ENCODE results near the gene RNU6-9.
A peak's percentile ranks its signal among the peaks of the same experiment; 100 is the strongest.

Gene RNU6-9

DNA sequence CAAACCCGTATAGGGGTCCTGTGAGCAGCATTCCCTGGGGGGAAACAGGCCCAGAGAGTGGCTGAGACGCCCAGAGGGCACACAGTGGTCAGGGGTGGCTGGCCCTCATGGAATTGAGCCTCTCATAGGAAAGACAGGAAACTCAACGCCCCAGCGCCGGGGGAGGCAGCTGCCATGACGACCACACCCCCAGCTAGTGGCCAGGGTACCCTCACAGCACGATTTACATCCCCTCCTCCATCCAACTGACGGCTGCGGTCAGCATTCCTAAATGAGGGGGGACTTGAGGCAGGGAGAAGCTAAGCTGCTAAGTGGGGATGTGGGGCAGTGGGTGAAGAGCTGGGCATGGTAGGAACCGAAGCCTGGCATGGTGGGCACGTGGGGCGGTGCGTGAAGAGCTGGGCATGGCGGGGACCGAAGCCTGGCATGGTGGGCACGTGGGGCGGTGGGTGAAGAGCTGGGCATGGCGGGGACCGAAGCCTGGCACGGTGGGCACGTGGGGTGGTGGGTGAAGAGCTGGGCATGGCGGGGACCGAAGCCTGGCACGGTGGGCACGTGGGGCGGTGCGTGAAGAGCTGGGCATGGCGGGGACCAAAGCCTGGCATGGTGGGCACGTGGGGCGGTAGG is 10.3 kb upstream of the RNU6-9 start:
- Mint-ChIP-seq H3K27ac (no peak overlapping the region), H3K4me3 (no peak overlapping the region), H3K9me3 (no peaks in the 10 kb centered on the region), H3K27me3 (ENCODE audit: low read depth) (no peaks in the 10 kb centered on the region), H3K36me3 (ENCODE audit: low read depth) (peaks cover 39% of the 10 kb centered on the region), H3K4me1 (no peaks in the 10 kb centered on the region)
- TF ChIP-seq, protein P1, sequence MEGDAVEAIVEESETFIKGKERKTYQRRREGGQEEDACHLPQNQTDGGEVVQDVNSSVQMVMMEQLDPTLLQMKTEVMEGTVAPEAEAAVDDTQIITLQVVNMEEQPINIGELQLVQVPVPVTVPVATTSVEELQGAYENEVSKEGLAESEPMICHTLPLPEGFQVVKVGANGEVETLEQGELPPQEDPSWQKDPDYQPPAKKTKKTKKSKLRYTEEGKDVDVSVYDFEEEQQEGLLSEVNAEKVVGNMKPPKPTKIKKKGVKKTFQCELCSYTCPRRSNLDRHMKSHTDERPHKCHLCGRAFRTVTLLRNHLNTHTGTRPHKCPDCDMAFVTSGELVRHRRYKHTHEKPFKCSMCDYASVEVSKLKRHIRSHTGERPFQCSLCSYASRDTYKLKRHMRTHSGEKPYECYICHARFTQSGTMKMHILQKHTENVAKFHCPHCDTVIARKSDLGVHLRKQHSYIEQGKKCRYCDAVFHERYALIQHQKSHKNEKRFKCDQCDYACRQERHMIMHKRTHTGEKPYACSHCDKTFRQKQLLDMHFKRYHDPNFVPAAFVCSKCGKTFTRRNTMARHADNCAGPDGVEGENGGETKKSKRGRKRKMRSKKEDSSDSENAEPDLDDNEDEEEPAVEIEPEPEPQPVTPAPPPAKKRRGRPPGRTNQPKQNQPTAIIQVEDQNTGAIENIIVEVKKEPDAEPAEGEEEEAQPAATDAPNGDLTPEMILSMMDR (IDR thresholded peaks at IDR 0.05; ENCODE audit: unreplicated experiment in 3 of 3): no peak

- TF ChIP-seq, protein P1 (IDR thresholded peaks at IDR 0.05; ENCODE audit: unreplicated experiment in 3 of 3): no peak
- Mint-ChIP-seq H3K27ac (no peak overlapping the region), H3K4me1 (no peaks in the 10 kb centered on the region), H3K27me3 (ENCODE audit: low read depth) (no peaks in the 10 kb centered on the region), H3K4me3 (no peak overlapping the region), H3K9me3 (no peaks in the 10 kb centered on the region), H3K36me3 (ENCODE audit: low read depth) (peaks cover 39% of the 10 kb centered on the region)
These were observed 9.5 kb upstream of the RNU6-9 start for GRCh38 chr19:883661-884211.

GRCh38 chr19:884420-885211 is 8.7 kb upstream of the RNU6-9 start:
- no peak overlapping the region for H3K27ac Mint-ChIP-seq
- H3K36me3 Mint-ChIP-seq (ENCODE audit: low read depth): peaks cover 39% of the 10 kb centered on the region
- H3K27me3 Mint-ChIP-seq (ENCODE audit: low read depth): no peaks in the 10 kb centered on the region
- H3K4me3 Mint-ChIP-seq: no peak overlapping the region
- TF ChIP-seq, protein P1 (IDR thresholded peaks at IDR 0.05; ENCODE audit: unreplicated experiment in 3 of 3): no peak
- no peaks in the 10 kb centered on the region for H3K9me3 Mint-ChIP-seq
- H3K4me1 Mint-ChIP-seq: no peaks in the 10 kb centered on the region

DNA sequence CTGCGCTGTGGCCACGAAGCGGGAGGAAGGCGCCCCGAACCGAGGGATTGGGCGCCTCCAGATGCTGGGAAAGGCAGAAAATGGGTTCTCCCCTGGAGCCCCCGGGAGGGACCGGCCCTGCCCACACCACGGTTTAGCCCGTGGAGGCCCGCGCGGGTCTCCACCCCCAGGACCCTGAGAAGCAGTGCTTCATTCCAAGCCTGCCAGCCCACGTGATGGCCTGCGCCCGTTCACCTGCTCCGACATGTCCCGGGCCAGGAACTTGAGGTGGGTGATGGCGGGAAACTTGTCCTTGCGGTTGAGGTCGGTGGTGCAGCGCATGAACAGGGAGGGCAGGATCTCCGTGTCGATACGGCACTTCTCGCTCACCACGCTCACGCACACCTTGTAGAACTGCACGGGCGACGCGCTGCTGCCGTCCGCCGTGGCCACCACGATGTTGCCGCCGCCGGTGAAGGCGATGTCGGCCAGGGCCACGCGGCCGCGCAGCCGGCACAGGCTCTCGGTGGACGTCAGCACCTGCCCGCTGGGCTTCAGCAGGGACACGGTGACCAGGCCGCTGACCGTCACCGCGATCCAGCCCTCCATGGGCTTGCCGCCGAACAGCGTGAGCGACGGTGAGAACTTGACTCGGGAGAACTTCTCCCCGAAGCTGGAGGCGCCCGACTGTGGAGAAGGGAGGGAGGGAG is 7.6 kb upstream of the RNU6-9 start:
- TF ChIP-seq, protein P1 (IDR thresholded peaks at IDR 0.05; ENCODE audit: unreplicated experiment in 3 of 3): no peak
- H3K27me3 Mint-ChIP-seq (ENCODE audit: low read depth): no peaks in the 10 kb centered on the region
- H3K4me3 Mint-ChIP-seq: no peak overlapping the region
- no peak overlapping the region for H3K27ac Mint-ChIP-seq
- H3K9me3 Mint-ChIP-seq: no peaks in the 10 kb centered on the region
- H3K4me1 Mint-ChIP-seq: no peaks in the 10 kb centered on the region
- H3K36me3 Mint-ChIP-seq (ENCODE audit: low read depth): peaks cover 40% of the 10 kb centered on the region

- Mint-ChIP-seq H3K36me3 (ENCODE audit: low read depth) (peaks cover 26% of the 10 kb centered on the region), H3K4me1 (no peaks in the 10 kb centered on the region), H3K9me3 (no peaks in the 10 kb centered on the region), H3K4me3 (peak overlapping the region in 1 of 3 experiments; percentile 9), H3K27me3 (ENCODE audit: low read depth) (no peaks in the 10 kb centered on the region), H3K27ac (peak overlapping the region in 1 of 3 experiments; percentile 57)
- TF ChIP-seq, protein P1 (IDR thresholded peaks at IDR 0.05; ENCODE audit: unreplicated experiment in 3 of 3): no peak
These were observed 6.2 kb upstream of the RNU6-9 start for GRCh38 chr19:887072-887471.

Measured in nephron (organoid).